GM12865 (cell line): ENCODE results near the gene TESK1.

Experiments
- DNase-seq: peaks from one replicate; pipeline ENCODE4 v3.0.0; 2010; ENCODE audit warnings: low read depth
- H3K4me3 ChIP-seq: 2 replicates; pipeline ENCODE4 v1.5.1; 2011; ENCODE audit warnings: mild to moderate bottlenecking, low read depth, low read length, control low read depth
- CTCF ChIP-seq: IDR thresholded peaks from 2 replicates; pipeline ENCODE4 v1.5.1; 2011; ENCODE audit warnings: low read length, control low read depth, low read depth, inconsistent platforms; ENCODE audit not compliant: insufficient read depth; ENCODE audit errors: missing control alignments

Gene TESK1

GRCh38 chr9:35651956-35652828, 47.1 kb downstream of the TESK1 start:
- TF ChIP-seq CTCF, result no peak
- no peak for DNase-seq
- H3K4me3 ChIP-seq, result no peak overlapping the region

- no peak overlapping the region for H3K4me3 ChIP-seq
- TF ChIP-seq CTCF, result no peak
- no peak for DNase-seq
These were observed 47.8 kb downstream of the TESK1 start for GRCh38 chr9:35652829-35653209.

GRCh38 chr9:35653611-35654010, 48.5 kb downstream of the TESK1 start:
- H3K4me3 ChIP-seq, result no peak overlapping the region
- no peak for TF ChIP-seq CTCF
- DNase-seq, result no peak

GRCh38 chr9:35656348-35656747, 51.3 kb downstream of the TESK1 start:
- DNase-seq, result no peak
- no peak for TF ChIP-seq CTCF
- H3K4me3 ChIP-seq, result no peak overlapping the region

- no peak for TF ChIP-seq CTCF
- DNase-seq, result no peak
- peak overlapping the region; percentile 89 for H3K4me3 ChIP-seq
These were observed 51.9 kb downstream of the TESK1 start for GRCh38 chr9:35656831-35657545.

GRCh38 chr9:35657546-35658136, 52.6 kb downstream of the TESK1 start, which contains the start of gene RMRP:
Gene RMRP (minus strand): TSS chr9:35658019.
- peak within 1 kb of the TSS; percentile 89 for H3K4me3 ChIP-seq
- DNase-seq, result peak; percentile 99
- peak; percentile 15 for TF ChIP-seq CTCF
